Measurements from ENCODE around the gene REC8.
"Not testable (repeated sequence)": the region's sequence is repeated elsewhere in the genome, so short reads cannot be mapped to it uniquely, and the experiment has no call there.

REC8 gene

DNA sequence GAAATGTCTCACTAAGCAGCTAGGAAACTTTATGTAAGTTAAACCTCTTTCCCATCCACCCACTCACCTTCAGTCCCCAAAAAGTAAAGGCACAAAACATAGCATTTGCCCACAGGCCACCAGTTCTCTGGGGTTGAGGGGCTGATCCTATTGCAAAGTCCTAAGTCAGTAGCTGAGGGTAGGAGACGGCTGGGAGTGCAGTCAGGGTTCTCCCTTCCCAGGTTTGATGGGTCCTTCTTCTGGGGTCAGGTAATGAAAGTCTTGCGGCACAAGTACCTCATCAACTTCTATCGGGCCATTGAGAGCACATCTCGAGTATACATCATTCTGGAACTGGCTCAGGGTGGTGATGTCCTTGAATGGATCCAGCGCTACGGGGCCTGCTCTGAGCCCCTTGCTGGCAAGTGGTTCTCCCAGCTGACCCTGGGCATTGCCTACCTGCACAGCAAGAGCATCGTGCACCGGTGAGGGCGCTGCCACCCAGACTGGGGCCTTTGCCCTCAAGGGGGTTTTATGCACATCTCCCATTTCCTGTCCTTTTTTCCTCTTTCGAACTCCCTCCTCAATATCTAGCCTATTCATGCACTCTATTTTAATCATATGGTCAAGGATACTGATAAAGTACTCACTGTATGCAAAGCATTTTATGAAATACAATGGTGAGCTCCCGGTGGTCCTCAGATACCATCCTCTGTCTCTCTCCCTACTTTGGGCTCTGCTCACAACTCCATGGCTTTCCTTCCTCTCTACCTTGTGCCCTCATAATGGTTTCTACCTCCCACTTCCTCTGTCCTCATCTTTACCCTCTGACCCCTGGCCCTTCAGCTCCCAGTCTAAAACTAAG is 34.6 kb downstream of the REC8 start:
- DNase-seq = no peak

DNA sequence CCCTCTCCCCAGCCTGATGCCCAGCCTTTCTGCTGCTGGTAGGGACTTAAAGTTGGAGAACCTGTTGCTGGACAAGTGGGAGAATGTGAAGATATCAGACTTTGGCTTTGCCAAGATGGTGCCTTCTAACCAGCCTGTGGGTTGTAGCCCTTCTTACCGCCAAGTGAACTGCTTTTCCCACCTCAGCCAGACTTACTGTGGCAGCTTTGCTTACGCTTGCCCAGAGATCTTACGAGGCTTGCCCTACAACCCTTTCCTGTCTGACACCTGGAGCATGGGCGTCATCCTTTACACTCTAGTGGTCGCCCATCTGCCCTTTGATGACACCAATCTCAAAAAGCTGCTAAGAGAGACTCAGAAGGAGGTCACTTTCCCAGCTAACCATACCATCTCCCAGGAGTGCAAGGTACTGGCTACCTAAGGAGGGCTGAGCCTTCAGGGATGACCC is 35.2 kb downstream of the REC8 start:
- DNase-seq = no peak

DNA sequence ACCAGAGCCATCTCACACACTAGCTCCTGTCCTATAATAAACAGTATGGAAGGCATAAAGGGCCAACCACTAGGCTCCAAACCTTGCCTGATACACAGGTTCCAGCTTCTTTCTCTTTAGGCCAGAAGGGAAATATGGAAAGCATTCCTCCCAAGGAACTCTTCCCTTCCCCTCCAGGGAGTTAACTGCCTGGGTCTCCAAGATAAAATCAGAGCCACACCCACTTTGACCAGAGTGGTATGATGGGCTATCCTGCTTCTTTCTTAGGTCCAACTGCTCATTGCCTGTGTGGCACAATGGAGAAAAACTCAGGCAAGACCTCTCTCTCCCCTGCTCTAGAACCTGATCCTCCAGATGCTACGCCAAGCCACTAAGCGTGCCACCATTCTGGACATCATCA is 35.7 kb downstream of the REC8 start:
- DNase-seq = no peak

DNA sequence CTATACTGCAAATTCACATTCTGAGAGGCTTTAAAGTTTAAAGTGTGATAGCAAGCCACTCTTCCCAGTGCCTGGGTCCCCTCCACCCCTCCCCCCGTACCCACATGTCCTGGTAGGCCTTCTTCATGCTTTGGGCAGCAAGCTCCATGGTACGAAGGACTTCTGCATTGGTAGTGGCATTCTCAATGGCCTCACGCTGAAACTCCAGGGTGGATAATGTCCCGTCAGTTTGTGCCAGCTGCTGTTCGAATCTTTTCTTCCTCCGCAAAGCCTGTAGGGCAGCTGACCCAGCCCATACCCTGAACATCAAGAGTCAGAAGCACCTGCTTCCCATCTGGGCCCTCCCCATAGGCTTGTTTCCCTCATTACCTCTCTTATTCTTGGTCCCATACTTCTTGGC is 39.4 kb downstream of the REC8 start:
- DNase-seq = no peak

DNA sequence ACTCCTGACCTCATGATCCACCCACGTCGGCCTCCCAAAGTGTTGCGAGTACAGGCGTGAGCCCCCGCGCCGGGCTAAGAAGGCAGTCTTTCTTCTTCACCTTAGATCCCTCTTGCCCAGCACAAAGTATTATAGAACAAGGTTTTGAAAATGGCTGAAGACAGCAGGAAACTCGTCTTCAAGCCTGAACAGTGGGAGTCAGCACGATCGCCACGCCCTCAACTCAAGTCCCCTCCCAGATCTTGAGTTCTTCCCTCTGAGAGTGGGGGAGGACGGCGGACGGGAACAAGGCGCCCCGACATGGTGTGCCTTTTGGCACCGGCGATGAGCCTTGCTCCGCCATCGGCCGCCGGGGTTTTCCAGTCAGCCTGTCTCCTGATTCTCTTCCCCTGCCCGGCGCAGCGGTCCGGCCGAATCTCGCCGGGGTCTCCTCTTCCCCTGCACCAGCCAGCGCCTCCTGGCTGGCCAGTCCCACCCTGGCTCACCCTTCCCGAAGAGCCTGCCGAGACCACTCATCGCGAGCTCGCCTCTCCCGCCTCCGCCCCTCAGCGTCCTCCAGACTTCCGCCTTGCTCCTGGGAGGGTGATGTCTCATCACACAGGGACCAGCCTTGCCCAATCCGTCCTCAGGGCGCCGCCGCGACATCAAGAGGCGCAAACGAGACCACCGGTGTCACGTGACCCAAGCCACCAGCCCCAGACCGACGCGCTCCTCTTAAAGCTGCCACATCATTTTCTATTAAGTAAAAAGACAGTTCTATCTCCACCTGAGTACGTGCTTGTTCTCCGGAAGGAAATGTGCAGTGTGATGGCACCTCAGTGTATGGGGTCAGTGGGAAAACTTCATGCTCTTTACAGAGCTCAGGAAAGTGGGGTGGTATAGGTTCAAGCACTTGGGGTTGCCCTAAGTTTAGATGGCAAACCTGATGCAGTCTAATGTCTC is 41.3 kb downstream of the REC8 start, which contains the start of gene CHMP4A:
Gene CHMP4A (minus strand): TSS at position 565 of the 942 bp plus-strand sequence. CDS start 49 bp downstream, at position 516.
- DNase-seq = peak; percentile 94 to 95

DNA sequence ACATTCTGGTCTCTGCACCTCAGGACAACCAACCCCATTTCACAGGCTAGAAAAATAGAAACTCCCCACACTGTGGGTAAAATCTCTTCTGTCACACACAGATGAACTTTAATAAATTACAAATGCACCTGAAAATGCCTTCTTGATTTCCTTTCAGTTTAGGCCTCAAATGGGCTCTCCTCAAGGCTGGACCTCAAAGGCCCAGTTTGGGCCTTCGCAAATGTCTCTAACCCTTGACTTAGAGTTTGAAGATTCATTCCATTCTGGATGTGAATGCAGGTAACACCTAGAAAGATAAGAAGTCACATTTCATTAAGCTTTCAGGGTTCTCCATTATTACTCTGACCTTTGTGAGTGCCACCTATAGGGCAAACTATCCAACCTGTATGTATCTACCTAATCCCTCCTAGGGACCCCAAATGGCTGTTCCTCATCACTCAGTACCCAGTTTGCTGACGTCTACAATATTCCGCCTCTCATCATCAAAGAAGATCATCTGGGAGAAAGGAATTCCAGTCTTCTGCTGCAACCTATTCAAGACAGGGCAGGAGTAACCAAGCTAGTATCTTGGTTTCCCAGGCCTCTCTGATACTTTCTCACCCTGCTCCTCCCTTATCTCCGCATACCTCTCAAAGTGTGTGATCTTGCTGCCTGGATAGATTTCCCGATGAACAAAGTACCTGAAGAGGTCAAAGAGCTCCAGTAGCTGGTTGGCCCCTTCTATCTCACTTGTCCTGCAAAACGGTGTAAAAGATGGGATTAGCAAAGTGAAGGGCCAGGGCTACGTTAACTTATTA is 42.2 kb downstream of the REC8 start:
- no peak for DNase-seq

DNA sequence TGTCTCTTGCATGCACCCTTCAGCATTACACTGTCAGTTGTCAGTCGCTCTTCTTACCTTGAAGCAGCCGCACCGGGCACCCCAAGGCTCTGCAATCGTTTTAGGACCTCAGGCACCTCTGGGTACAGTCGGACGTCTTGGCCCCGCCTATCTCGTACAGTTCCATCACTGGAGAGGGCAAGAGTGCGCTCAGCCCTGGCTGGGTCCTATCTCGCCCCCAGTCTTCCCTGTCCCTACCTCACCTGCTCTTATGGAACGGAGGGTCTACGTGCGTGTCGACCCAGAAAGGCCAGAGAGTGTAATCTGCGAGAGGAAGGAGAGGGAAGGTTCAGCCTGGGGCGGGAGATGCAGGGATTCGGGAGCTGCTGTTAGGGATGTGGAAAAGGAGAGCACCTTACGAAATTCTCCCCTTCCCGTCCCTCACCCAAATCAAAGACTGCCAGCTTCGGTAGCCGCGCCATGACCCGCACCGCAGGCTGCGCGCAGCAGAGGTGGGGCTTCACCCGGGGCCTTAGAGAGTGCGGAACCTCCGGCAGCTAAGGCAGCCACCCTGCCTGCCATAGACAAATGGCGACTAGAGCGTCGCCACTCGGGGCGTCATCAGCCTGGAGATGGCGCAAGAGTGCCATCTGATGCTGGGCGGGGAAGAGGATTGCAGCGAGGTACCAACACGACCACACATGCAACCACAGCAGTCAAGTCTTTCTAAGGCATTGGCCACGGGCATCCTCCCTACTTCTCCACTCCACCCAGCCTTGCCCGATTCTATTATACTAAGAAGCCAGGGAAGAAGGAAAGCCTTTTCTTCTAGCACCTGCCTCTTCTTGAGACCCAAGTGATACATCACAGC is 43.8 kb downstream of the REC8 start, which contains the start of gene MDP1:
Gene MDP1 (minus strand): TSS at position 572 of the 850 bp plus-strand sequence. CDS start 111 bp downstream, at position 461.
- peak; percentile 81 for DNase-seq

DNA sequence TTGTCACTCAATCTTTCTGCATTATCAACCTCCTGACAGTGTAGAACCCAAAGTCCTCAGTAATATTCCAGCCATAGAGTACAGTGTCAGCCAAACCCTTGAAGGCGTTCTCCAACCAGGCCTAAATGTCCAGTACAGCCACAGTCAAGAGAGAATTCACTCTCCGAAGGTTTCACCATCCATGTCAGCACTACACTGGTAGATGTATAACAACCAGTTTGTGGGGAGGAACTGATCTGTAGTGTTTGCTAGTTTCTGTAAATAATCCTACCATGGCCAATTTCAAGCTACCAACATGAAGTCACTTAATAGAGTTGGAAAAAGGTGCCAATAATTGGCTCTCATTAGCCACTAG is 44.4 kb downstream of the REC8 start:
- DNase-seq = no peak

DNA sequence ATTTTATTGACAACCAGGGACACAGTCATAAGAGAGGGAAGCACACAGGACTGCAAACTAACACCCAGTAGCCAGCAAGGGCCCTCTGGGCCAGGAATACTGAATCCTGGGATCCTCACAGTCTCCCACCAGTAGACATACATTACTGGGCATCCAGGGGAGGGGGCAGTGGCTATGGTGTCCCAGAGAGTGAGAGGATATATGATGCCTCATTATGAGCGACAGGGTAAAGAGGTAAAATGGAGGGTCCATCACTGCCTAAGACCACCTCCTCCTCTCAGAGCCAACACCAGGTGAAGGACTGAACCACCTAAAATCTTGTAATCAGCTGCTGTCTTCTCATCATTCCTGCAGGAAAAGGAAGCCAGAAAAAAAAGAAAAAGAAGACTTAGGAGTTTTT is 45.0 kb downstream of the REC8 start:
- DNase-seq = not testable (repeated sequence)

DNA sequence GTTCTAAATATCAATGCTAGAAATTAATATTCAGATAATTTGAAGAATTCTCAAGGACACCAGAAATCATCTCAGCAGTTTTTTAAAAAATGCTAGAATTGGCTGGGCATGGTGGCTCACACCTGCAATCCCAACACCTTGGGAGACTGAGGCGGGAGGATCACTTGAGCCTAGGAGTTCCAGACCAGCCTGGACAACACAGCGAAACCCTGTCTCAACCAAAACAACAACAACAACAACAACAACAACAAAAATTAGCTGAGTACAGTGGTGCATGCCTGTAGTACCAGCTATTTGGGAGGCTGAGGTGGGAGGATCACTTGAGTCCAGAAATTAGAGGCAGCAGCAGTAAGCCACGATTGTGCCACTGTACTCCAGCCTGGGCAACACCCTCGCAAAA is 47.2 kb downstream of the REC8 start:
- no peak for DNase-seq

DNA sequence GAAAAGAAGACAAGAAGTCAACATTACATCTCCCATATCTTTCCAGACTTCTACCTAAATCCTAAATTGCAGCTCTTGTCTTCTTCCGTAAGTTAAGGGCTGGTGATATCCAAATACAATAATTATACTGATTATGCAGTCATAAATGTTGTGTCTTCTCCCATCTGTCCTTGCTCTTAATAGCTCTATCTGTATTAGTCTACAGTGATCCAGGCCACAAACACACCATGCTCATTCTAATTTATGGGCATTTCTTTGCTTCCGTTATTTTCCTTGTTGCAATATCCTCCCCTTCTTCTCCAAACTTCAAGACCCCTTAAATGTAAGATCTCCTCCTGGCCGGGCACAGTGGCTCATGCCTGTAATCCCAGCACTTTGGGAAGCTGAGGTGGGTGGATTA is 47.6 kb downstream of the REC8 start:
- no peak for DNase-seq

DNA sequence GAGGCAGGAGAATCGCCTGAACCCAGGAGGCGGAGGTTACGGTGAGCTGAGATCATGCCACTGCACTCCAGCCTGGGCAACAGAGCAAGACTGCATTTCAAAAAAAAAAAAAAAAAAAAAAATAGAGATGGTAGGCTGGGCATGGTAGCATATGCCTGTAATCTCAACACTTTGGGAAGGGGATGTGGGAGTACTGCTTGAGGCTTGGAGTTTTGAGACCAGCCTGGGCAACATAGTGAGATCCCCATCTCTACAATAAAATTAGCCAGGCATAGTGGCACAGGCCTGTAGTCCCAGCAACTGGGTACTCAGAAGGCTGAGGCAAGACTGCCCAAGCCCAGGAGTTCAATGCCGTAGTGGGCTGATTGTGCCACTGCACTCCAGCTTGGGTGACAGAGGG is 51.1 kb downstream of the REC8 start:
- not testable (repeated sequence) for DNase-seq

DNA sequence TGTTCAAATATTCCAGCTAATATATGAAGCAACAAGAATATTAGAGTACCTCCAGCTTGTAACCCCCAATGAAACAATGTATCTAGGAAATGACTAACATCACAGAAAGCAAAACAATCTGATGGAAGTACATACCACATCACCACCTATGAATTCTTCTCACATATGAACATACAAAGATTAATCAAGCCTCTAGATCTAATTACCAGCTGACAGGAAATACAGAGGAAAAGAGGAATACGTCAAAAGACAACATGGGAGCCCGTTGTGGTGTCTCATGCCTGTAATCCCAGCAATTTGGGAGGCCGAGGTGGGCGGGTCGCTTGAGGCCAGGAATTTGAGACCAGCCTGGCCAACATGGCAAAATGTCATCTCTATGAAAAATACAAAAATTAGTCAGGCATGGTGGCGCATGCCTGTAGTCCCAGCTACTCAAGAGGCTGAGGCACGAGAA is 52.8 kb downstream of the REC8 start:
- DNase-seq = no peak

DNA sequence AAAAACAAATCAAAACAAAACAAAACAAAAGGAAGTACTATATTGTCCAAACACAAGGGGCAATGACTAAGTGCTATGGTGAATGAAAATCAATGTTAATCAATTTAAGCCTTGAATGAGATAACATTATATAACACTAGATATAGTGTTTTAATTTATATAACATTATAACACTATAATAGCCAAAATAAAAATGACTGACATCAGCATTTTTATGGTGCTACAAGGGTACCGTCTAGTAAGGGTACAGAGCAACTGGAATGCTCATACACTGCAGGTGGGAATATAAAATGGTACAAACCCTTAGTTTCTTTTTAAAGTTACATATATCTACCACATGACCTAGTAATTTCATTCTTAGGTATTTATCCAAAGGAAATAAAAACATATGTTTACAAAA is 54.6 kb downstream of the REC8 start:
- no peak for DNase-seq

DNA sequence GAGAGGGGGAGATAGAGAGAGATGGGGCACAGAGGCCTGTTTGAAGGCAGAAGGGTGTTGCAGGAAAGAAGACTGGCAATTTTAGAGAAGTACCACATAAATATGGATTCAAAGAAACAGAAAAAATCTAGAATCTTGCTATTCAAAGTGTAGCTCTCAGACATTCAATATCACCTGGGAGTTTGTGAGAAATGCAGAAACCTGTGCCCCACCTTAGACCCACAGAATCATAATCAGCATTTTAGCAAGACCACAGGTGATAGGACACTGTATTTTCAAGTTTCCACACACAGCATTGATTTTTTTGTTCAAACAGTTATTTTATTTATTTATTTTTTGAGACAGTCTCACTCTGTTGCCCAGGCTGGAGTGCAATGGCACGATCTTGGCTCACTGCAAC is 57.0 kb downstream of the REC8 start:
- no peak for DNase-seq

All from activated CD4-positive, alpha-beta T cell treated with anti-CD3 and anti-CD28 coated beads, Interleukin-2, amount 50 U/mL, for 4 hours (primary cell).